Measurements from ENCODE around the gene TRAP1. TPM values are rescaled to one million over a fixed set of nuclear protein-coding genes. Genes with fewer than 3 reads are reported as not detected.

Gene TRAP1
- total RNA-seq, 1 experiment from 2014 or later = 382 TPM

DNA sequence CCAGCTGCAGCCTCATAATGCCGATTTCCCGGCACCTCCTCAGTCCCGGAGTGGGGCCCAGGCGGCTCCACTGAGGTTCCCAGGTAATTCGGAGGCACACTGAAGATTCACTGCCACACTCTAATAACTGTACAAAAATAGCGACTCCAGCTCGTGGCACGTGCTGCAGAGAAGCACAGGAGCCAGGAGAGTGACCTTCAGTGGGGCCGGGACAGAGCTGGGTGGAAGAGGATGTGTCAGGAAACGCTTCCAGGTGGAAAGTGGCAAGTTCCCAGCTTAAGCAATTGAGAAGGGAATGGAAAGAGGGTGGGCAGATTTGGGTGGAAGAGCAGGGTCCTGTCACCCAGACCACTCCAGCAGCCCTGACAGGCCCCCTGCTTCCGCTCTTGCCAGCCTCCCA is 3.1 kb upstream of the TRAP1 start:
- Histone ChIP-seq H3K79me2 (ENCODE audit: low read length) (peaks cover 18% of the 10 kb centered on the region), H3K27ac (ENCODE audit: low read length) (no peak overlapping the region), H3K27me3 (ENCODE audit: low read length) (no peaks in the 10 kb centered on the region), H3K9me3 (ENCODE audit: low read length) (no peaks in the 10 kb centered on the region), H3F3A (ENCODE audit: low read length, unreplicated experiment) (no peaks in the 10 kb centered on the region), H3K4me2 (ENCODE audit: low read length) (no peak overlapping the region), H2AFZ (ENCODE audit: low read length) (no peak overlapping the region), H3K9me2 (replicated peaks; ENCODE audit: low read length) (no peaks in the 10 kb centered on the region), H3K4me1 (ENCODE audit: insufficient read depth, low read length) (peaks cover 10% of the 10 kb centered on the region), H4K20me1 (ENCODE audit: low read length) (no peaks in the 10 kb centered on the region), H3K36me3 (ENCODE audit: low read depth, low read length) (no peaks in the 10 kb centered on the region), H3K9ac (ENCODE audit: low read length) (no peak overlapping the region), H3K4me3 (ENCODE audit: low read length) (no peak overlapping the region)
- intact Hi-C loops (cut with micrococcal nuclease) = no loop called here
- CTCF ChIA-PET = no interaction called here
- DNase-seq (no peak), ATAC-seq (no peak)
- no TSS peak for BruUV-seq (replicated peaks)
- TF ChIP-seq, protein P1, sequence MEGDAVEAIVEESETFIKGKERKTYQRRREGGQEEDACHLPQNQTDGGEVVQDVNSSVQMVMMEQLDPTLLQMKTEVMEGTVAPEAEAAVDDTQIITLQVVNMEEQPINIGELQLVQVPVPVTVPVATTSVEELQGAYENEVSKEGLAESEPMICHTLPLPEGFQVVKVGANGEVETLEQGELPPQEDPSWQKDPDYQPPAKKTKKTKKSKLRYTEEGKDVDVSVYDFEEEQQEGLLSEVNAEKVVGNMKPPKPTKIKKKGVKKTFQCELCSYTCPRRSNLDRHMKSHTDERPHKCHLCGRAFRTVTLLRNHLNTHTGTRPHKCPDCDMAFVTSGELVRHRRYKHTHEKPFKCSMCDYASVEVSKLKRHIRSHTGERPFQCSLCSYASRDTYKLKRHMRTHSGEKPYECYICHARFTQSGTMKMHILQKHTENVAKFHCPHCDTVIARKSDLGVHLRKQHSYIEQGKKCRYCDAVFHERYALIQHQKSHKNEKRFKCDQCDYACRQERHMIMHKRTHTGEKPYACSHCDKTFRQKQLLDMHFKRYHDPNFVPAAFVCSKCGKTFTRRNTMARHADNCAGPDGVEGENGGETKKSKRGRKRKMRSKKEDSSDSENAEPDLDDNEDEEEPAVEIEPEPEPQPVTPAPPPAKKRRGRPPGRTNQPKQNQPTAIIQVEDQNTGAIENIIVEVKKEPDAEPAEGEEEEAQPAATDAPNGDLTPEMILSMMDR (conservative IDR thresholded peaks at IDR 0.05; ENCODE audit: low read depth, low read length) = no peak
- POLR2A ChIA-PET (ENCODE audit: unreplicated experiment) = no interaction called here

- POLR2A ChIA-PET (ENCODE audit: unreplicated experiment) = no interaction called here
- intact Hi-C loops (cut with micrococcal nuclease) = no loop called here
These were observed 1.3 kb upstream of the TRAP1 start for GRCh38 chr16:3718628-3719027.

GRCh38 chr16:3718019-3718391 is 681 bp upstream of the TRAP1 start:
- TSS peak; percentile 94 for BruUV-seq (replicated peaks)
- H2AFZ ChIP-seq (ENCODE audit: low read length) = peak overlapping the region; percentile 96
- H3F3A ChIP-seq (ENCODE audit: low read length, unreplicated experiment) = no peaks in the 10 kb centered on the region
- no peak for DNase-seq
- CTCF ChIA-PET = no interaction called here
- peaks cover 42% of the 10 kb centered on the region for H3K79me2 ChIP-seq (ENCODE audit: low read length)
- H3K9ac ChIP-seq (ENCODE audit: low read length) = peak overlapping the region; percentile 99
- H3K4me2 ChIP-seq (ENCODE audit: low read length) = peak overlapping the region; percentile 93
- intact Hi-C loops (cut with micrococcal nuclease) = no loop called here
- POLR2A ChIA-PET (ENCODE audit: unreplicated experiment) = no interaction called here
- H3K4me3 ChIP-seq (ENCODE audit: low read length) = peak overlapping the region; percentile 99
- H3K4me1 ChIP-seq (ENCODE audit: insufficient read depth, low read length) = peaks cover 10% of the 10 kb centered on the region
- no peaks in the 10 kb centered on the region for H3K9me2 ChIP-seq (replicated peaks; ENCODE audit: low read length)
- ATAC-seq = no peak
- H3K36me3 ChIP-seq (ENCODE audit: low read depth, low read length) = peaks cover 4% of the 10 kb centered on the region
- no peaks in the 10 kb centered on the region for H3K9me3 ChIP-seq (ENCODE audit: low read length)
- no peaks in the 10 kb centered on the region for H4K20me1 ChIP-seq (ENCODE audit: low read length)
- H3K27ac ChIP-seq (ENCODE audit: low read length) = peak overlapping the region; percentile 66
- no peak for TF ChIP-seq EZH2phosphoT487 (IDR thresholded peaks at IDR 0.05; ENCODE audit: borderline replicate concordance, low read length)
- no peak for TF ChIP-seq EZH2 (IDR thresholded peaks at IDR 0.05; ENCODE audit: low read length, unreplicated experiment)
- TF ChIP-seq, protein P1 (conservative IDR thresholded peaks at IDR 0.05; ENCODE audit: low read depth, low read length) = no peak
- no peaks in the 10 kb centered on the region for H3K27me3 ChIP-seq (ENCODE audit: low read length)

More at GRCh38 chr16:3718628-3719027, 1.3 kb upstream of the TRAP1 start:
- Histone ChIP-seq H3F3A (ENCODE audit: low read length, unreplicated experiment) (no peaks in the 10 kb centered on the region), H3K36me3 (ENCODE audit: low read depth, low read length) (peaks cover 4% of the 10 kb centered on the region), H3K4me2 (ENCODE audit: low read length) (no peak overlapping the region), H3K9ac (ENCODE audit: low read length) (no peak overlapping the region), H3K27ac (ENCODE audit: low read length) (no peak overlapping the region), H3K27me3 (ENCODE audit: low read length) (no peaks in the 10 kb centered on the region), H3K9me3 (ENCODE audit: low read length) (no peaks in the 10 kb centered on the region), H3K9me2 (replicated peaks; ENCODE audit: low read length) (no peaks in the 10 kb centered on the region), H4K20me1 (ENCODE audit: low read length) (no peaks in the 10 kb centered on the region), H3K4me3 (ENCODE audit: low read length) (no peak overlapping the region), H3K79me2 (ENCODE audit: low read length) (peaks cover 36% of the 10 kb centered on the region), H3K4me1 (ENCODE audit: insufficient read depth, low read length) (peaks cover 10% of the 10 kb centered on the region), H2AFZ (ENCODE audit: low read length) (no peak overlapping the region)
- ATAC-seq = no peak
- CTCF ChIA-PET = no interaction called here
- no TSS peak for BruUV-seq (replicated peaks)
- no peak for DNase-seq
- TF ChIP-seq EZH2 (IDR thresholded peaks at IDR 0.05; ENCODE audit: low read length, unreplicated experiment) (no peak), EZH2phosphoT487 (IDR thresholded peaks at IDR 0.05; ENCODE audit: borderline replicate concordance, low read length) (no peak)
- TF ChIP-seq, protein P1 (conservative IDR thresholded peaks at IDR 0.05; ENCODE audit: low read depth, low read length) = no peak

All from PC-3 (cell line).